Embryonic facial prominence (tissue), 1 donor: ENCODE measurements around the gene SPIRE2.
A peak's percentile ranks its signal among the peaks of the same experiment; 100 is the strongest.
"Not testable (repeated sequence)": the region's sequence is repeated elsewhere in the genome, so short reads cannot be mapped to it uniquely, and the experiment has no call there.

Experiments
- DNase-seq: peaks from one replicate; pipeline ENCODE4 v3.0.0-alpha.2; 2016; ENCODE audit errors: extremely low spot score

The SPIRE2 gene, protein sequence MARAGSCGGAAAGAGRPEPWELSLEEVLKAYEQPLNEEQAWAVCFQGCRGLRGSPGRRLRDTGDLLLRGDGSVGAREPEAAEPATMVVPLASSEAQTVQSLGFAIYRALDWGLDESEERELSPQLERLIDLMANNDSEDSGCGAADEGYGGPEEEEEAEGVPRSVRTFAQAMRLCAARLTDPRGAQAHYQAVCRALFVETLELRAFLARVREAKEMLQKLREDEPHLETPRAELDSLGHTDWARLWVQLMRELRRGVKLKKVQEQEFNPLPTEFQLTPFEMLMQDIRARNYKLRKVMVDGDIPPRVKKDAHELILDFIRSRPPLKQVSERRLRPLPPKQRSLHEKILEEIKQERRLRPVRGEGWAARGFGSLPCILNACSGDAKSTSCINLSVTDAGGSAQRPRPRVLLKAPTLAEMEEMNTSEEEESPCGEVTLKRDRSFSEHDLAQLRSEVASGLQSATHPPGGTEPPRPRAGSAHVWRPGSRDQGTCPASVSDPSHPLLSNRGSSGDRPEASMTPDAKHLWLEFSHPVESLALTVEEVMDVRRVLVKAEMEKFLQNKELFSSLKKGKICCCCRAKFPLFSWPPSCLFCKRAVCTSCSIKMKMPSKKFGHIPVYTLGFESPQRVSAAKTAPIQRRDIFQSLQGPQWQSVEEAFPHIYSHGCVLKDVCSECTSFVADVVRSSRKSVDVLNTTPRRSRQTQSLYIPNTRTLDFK

DNA sequence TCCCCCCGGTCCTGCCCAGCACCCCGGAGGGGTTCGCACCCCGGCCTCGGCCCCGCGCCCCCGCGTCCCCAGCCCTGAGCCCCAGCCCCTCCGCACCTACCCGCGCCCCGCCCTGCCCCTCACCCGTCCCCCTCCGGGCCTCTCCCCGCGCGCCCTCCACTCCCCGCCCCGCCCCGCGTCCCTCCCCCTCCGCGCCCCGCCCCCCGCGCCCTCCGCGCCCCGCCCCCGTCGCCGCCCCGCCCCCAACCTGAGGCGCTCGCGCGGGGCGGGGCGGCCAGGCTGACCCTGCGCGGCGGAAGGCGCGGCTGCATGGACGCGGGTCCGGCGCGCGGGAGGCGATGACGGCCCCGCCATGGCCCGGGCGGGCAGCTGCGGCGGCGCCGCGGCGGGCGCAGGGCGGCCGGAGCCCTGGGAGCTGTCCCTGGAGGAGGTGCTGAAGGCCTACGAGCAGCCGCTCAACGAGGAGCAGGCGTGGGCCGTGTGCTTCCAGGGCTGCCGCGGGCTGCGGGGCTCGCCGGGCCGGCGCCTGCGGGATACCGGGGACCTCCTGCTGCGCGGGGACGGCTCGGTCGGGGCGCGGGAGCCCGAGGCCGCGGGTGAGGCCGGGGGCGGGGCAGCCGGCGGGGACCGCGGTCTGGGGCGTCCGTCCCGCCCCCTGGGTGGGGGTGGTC, at the start of gene SPIRE2:
SPIRE2 (plus strand) TSS at position 277 of the 671 bp plus-strand sequence; CDS start at position 353, 76 bp downstream.
- DNase-seq = peak; percentile 37

DNA sequence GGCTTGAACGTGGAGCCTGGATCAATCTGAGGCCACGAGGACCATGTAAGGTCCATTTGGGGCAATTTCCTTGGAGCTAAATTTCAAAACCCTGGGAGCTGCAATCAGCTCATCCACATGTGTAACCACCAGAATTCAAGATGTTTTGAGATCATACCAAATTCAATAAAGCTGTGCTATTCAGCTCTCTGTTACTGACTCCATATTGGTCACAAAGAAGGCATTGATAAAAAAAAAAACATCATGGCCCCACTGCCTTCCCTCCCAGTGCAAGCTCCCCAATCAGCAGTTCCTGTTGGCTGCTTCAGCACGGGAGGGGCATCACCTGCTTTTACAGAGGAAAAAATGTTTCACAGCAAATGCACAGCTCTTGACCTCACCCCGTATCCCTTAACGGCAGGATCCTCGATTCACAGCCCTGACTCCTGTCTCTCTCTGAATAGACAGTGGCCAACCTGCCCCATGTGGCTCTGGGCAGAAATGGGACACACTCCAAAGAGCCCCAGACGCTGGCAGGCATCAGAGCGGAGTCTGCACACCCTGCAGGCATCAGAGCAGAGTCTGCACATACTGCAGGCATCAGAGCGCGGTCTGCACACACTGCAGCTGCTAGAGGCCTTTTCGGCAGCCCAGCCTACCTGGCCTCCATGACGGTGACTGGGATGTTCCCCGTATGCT, 48.9 kb upstream of the SPIRE2 start:
- DNase-seq = no peak

DNA sequence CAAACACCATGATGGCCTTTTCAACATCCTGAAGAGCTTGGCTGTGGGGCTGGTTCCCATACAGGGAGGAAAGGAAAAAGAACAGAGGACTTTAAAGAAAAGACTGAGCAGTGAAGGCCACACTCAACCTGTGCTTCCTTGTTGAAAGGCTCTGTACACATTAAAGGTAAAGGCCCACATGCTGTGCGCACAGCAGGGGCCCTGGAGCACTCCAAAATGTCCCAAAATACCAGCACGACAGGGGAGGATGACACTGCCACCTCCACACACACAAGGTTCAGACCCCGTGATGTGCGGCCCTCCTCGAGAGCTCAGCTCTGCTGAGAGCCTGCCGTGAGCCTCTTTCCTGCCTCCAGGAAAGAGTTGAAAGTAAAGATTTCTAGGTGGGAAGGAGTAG, 48.4 kb upstream of the SPIRE2 start:
- DNase-seq = no peak

DNA sequence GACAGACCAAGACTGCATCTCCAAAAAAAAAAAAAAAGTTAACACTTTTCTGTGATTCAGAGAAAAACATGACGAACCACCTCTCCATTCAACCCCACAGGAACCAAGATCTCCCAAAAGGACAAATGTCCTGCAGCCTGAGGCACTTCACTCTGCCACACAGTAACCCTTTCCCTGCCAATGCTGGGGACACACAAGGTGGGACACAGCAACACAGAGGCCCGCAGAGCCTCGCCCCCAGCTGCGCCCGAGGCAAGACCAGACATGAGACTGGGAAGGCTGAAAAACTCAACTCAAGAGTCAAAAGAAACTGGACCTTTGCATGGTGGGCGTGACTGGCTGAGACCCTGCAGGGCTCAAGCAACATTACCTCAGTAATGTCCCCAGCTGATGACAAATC, 45.8 kb upstream of the SPIRE2 start:
- DNase-seq = no peak

DNA sequence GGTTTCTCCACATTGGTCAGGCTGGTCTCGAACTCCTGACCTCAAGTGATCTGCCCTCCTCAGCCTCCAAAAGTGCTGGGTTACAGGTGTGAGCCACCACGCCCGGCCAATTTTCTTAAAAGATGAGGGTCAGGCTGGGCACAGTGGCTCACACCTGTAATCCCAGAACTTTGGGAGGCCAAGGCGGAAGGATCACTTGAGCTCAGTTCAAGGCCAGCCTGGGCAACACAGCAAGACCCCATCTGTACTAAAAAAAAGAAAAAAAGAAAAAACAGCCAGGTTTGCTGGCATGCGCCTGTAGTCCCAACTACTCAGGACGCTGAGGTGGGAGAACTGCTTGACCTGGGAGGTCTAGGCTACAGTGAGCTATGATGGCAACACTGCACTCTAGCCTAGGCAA, 44.3 kb upstream of the SPIRE2 start:
- not testable (repeated sequence) for DNase-seq

DNA sequence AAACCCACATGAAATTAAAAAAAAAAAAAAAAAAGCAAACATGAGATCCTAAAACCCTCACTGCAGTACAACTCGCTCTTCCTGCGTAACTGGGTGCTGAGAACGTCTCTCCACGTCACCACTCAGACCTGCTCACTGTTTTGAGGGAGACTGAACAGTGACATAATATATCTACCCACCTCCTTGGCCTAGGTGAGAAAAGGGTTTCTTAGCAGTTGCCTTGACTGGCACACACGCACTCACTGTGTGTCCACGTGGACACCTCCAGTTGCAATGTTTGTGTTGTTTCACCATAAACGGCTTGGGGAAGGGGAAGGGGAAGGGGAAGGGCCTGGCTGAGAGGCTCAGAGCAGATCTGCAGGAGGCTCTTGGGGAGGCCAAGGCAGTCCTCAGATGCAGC, 43.9 kb upstream of the SPIRE2 start:
- no peak for DNase-seq

DNA sequence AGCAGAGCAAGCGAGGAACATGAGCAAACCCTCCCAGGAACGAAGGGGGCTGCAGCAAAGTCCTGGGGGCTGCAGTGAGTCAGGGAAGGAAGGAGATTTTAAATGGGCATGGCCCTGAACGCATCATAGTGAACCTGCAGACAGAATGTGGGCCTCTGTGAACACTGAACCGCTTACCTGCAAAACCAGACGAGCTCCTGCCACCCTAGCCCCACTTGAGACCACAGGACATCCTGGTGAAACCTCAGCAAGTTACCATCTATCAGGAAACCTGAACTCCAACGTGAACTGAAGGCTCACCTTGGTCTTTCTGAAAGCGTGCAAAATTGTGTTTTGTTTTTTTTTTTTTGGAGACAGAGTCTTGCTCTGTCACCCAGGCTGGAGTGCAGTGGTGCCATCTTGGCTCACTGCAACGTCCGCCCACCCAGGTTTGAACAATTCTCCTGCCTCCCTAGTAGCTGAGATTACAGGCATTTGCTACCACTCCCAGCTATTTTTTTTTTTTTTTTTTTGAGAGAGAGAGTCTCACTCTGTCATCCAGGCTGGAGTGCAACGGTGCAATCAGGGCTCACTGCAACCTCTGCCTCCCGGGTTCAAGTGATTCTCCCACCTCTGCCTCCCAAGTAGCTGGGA, 42.6 kb upstream of the SPIRE2 start:
- no peak for DNase-seq

DNA sequence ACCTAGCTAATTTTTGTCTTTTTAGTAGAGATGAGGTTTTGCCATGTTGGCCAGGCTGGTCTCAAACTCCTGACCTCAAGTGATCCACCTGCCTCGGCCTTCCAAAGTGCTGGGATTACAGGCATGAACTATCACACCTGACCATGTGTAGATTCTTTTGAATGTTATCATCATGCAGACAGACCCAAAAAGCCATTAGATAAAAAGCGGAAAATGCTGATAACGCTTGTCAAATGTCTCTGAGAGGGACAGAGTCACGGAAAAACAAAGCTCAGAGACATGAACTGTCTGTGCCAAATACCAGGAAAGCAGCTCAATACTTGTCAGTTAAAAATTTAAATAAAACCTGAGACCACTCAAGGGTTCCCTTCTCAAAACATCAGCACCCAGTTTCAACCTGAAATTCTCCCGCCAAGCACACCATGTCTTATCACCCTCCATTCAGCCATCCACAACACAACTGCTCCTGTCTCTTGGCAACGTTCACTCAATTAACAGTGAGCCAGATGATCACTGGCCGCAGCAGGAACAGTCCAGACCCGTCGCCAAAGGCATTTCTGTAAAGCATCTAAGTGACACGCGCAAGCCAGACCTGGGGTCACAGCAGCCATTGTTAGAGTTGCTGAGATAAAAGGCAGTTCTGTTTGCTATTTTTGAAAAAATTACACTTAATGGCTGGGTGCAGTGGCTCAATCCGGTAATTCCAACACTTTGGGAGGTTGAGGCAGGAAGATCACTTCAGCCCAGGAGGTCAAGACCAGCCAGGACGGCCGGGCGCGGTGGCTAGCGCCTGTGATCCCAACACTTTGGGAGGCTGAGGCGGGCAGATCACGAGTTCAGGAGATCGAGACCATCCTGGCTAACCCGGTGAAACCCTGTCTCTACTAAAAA, 41.6 kb upstream of the SPIRE2 start:
- DNase-seq = no peak

DNA sequence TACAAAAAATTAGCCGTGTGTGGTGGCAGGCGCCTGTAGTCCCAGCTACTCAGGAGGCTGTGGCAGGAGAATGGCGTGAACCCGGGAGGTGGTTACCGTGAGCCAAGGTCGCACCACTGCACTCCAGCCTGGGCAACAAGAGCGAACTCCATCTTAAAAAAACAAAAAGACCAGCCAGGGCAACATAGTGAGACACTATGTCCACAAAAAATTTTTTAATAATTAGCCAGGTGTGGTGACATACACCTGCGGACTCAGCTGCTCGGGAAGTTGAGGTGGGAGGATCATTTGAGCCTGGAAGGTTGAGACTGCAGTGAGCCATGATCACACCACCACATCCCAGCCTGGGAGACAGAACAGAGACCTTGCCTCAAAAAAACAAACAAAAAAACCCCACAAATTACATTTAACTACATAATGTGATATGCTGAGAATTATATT, 40.9 kb upstream of the SPIRE2 start:
- no peak for DNase-seq

DNA sequence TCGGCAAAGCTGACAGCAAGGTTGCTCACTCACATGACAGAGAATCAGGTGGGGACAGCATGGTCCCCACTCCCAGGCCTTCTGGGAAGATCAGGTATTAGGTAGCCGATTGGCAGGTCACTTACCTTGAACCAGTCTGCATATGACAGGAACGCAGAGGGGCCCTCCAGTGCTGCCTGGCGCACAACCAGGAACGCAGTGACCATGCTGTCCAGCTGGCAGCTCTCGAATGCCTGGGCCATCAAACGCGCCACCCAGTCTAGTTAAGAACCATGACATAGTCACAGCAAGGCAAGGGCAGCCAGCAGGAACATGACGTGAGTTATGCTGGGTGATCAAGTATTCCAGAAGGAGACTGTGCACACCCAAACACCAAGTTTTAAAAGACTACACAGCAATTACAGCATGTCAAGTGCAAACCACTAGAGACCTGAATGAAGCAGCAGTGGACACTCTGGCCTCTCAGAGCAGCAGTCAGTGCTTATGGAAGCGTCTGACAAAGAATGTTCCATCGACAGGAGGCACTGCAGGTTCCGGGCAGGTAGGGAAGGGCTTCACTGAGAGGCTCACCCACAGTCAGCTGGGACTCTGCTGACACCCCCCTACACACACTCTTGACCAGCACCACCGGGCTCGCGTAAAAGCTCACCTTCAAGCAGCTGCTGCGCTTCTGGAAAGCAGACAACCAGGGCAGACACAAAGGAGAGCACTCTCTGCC, 36.8 kb upstream of the SPIRE2 start:
- no peak for DNase-seq

DNA sequence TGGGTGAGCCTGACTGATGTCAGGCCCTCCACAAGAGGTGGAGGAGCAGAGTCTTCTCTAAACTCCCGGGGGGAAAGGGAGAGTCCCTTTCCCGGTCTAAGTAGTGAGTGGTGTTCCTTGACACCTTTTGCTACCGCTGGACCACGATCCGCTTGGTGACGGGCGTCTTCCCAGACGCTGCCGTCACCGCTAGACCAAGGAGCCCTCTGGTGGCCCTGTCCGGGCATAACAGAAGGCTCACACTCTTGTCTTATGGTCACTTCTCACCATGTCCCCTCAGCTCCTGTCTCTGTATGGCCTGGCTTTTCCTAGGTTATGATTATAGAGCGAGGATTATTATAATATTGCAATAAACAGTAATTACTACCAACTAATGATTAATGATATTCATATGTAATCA, 35.2 kb upstream of the SPIRE2 start:
- DNase-seq = not testable (repeated sequence)

DNA sequence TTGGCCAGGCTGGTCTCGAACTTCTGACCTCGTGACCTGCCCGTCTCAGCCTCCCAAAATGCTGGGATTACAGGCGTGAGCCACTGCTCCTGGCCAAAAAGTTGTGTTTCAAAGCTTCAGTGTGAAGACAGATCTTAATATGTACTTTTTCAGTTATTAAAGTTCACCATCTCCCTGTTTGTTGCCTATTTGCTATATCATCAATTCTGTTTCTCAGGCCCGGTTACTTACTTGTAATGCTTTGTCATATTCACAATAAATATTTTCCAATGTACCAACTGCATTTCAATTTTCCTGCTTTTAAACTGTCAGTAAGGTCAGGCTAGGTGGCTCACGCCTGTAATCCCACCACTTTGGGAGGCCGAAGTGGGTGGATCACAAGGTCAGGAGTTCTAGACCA, 34.3 kb upstream of the SPIRE2 start:
- no peak for DNase-seq

DNA sequence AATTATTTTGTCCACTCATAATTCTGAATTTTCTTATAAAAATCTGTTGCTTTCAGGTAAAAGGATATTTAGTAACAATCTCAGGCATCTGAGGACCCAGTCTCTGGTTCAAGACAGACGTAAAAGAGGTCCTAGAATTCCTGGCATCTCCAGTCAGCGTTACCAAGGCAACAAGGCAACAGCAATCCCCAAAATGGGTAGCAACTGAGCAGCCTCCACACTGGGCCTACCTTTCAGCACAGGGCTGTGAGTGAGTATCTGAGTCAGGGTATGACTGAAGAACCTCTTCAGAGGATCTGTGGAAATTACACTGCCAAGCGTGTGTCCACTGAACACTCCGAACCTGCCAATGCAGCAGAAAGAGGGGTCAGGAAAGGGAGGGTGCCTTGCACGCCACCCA, 32.6 kb upstream of the SPIRE2 start:
- DNase-seq = no peak

DNA sequence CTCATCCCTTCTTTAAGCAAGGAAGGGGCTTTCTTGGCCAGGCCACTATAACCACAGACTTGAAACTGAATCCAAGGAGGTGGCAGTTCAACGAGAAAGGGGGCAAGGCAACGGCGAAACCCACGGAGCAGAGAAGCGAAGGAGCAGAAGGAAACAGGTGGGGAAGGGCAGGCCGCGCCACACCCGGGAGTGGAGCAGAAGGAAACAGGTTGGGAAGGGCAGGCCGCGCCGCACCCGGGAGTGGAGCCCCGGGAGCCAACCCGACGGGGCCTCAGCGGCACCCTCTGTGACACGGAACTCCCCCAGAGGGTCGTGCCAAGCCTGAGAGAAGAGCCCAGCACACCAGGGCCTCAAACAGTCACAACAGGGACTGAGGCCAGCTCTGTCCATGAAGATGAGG, 32.2 kb upstream of the SPIRE2 start:
- DNase-seq = no peak

DNA sequence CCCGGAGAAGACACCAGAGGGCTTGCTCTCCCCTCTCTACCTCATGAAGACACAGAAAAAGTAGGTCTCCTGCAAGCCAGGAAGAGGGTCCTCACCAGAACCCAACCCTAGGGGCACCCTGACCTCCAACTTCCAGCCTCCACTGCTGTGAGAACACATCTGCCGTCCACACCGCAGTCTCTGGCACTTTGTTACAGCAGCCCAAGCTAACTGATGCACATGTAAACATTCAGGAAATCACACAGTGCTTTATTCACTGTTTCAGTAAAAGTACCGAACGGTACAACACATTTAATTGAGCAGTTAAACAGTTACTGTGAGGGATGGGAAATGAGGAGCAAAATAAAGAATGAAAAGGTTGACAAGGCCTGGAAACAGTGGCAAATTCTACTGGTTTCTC, 30.1 kb upstream of the SPIRE2 start:
- no peak for DNase-seq

DNA sequence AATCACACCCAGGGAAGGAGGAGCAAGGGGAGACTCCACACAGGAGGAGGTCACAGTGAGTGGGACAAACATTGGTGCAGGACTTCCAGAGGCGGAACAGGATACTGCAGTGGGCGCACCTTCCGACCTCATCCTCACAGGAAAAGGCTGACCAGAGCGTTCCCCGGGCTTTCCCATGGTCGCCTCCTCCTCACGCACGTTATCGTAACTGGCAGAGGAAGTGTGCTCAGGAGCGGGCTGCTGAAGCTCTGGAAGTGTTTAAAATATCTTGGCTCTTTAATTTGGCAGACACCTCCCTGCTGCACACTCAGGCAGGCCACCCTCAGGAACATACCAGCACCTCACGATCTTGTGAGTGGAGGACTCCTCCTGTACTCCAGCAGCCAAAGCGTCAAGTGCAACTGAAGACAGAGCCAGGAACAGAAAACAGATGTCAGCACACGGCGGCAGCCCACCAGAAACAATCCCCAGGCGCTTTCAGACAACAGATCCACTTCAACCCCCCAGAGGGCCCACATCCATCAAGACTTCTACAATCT, 29.4 kb upstream of the SPIRE2 start:
- DNase-seq = no peak

DNA sequence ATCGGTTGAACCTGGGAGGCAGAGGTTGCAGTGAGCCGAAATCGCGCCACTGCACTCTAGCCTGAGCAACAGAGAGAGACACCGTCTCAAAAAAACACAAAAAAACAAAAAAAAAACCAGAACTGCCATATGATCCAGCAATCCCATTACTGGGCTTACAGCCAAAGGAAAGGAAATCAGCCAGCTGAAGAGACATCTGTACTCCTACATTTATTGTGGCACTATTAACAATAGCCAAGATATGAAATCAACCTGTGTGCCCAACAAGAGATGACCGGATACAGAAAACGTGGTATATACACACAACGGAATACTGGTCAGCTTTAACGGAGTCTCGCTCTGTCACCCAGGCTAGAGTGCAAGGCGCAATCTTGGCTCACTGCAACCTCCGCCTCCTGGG, 26.5 kb upstream of the SPIRE2 start:
- no peak for DNase-seq

DNA sequence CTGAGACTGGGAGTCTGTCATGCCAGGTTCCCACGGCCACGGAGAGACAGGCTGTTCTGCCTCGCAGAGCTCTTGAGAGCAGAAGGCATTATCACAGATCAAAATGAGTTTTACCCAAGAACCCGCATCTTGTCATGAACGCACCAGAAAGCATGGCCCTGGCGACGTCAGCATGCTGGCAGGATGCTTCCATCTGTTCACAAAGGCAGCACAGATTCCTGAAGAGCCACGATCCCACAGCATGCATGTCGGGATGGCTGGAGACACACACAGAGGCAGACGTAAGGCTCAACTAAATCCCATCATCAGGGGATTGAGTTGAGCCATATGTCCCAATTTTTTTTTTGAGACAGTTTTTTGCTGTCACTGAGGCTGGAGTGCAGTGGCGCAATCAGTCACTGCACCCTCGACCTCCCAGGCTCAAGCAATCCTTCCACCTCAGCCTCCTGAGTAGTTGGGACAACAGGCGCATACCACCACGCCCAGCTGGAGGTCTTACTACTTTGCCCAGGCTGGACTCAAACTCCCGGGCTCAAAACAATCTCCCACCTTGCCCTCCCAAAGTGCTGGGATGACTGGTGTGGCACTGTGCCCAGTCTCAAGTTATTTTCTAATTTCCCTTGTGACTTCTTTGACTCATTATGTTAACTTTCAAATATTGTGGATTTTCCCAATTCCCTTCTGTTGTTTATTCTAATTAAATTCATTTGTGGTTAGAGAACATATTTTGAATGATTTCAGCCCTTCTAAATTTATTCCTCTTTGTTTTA, 23.0 kb upstream of the SPIRE2 start:
- DNase-seq = no peak
